Measurements from ENCODE around the gene SCAPER.
A peak's percentile ranks its signal among the peaks of the same experiment; 100 is the strongest.
"Not testable (repeated sequence)": the region's sequence is repeated elsewhere in the genome, so short reads cannot be mapped to it uniquely, and the experiment has no call there.

SCAPER gene

DNA sequence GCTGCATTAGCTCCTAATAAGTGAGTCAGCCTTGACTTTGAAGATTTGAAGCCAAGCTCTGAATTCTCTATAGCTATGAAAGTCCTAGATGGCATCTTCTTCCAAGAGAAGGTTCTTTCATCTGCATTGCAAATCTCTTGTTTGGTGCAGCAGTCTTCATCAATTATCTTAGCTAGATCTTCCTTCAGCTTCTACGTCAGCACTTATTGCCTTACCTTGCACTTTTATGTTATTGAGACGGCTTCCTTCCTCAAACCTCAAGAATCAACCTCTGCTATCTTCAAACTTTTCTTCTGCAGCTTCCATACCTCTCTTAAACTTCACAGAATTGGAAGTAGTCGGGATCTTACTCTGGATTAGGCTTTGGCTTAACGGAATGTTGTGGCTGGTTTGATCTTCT is 167.6 kb downstream of the SCAPER start:
- no peak overlapping the region for H3K4me3 ChIP-seq (ENCODE audit: low read depth, low read length)
- CTCF ChIA-PET = no interaction called here
- no peak for DNase-seq (ENCODE audit: low read depth, low spot score)
- POLR2A ChIA-PET = no interaction called here
- TF ChIP-seq, protein P1, sequence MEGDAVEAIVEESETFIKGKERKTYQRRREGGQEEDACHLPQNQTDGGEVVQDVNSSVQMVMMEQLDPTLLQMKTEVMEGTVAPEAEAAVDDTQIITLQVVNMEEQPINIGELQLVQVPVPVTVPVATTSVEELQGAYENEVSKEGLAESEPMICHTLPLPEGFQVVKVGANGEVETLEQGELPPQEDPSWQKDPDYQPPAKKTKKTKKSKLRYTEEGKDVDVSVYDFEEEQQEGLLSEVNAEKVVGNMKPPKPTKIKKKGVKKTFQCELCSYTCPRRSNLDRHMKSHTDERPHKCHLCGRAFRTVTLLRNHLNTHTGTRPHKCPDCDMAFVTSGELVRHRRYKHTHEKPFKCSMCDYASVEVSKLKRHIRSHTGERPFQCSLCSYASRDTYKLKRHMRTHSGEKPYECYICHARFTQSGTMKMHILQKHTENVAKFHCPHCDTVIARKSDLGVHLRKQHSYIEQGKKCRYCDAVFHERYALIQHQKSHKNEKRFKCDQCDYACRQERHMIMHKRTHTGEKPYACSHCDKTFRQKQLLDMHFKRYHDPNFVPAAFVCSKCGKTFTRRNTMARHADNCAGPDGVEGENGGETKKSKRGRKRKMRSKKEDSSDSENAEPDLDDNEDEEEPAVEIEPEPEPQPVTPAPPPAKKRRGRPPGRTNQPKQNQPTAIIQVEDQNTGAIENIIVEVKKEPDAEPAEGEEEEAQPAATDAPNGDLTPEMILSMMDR (IDR thresholded peaks at IDR 0.05; ENCODE audit: insufficient read depth, low read length, missing control alignments) = no peak

GRCh38 chr15:76732321-76732720 is 172.8 kb downstream of the SCAPER start:
- POLR2A ChIA-PET; CTCF ChIA-PET; H3K4me3 ChIP-seq (ENCODE audit: low read depth, low read length); DNase-seq (ENCODE audit: low read depth, low spot score): not testable (repeated sequence)

GRCh38 chr15:76730262-76730661 is 174.9 kb downstream of the SCAPER start:
- TF ChIP-seq, protein P1 (IDR thresholded peaks at IDR 0.05; ENCODE audit: insufficient read depth, low read length, missing control alignments) = no peak
- POLR2A ChIA-PET = interaction anchor here (0.6 kb wide), 1 partner anchor 1707 kb away, joined by 3 read pairs; the partner anchor contains the start of gene IREB2

DNA sequence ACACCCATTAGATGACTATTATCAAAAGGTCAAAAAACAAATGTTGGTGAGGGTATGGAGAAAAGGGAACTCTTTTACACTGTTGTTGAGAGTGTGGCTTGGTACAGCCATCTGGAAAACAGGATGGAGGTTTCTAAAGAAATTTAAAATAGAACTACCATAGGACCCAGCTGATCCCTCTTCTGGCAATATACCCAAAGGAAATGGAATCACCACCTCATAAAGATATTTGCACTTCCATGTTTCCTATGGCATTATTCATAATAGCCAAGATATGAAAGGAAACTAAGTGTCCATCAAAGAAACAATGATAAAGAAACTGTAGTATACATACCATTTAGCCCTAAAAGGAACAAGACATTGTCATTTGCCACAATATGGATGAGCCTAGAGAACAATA is 186.3 kb downstream of the SCAPER start:
- CTCF ChIA-PET = no interaction called here
- TF ChIP-seq, protein P1 (IDR thresholded peaks at IDR 0.05; ENCODE audit: insufficient read depth, low read length, missing control alignments) = no peak
- POLR2A ChIA-PET = no interaction called here
- no peak overlapping the region for H3K4me3 ChIP-seq (ENCODE audit: low read depth, low read length)
- DNase-seq (ENCODE audit: low read depth, low spot score) = no peak

More at GRCh38 chr15:76730262-76730661, 174.9 kb downstream of the SCAPER start:
- peak; percentile 5 for DNase-seq (ENCODE audit: low read depth, low spot score)
- no peak overlapping the region for H3K4me3 ChIP-seq (ENCODE audit: low read depth, low read length)
- CTCF ChIA-PET = interaction anchor here (1.0 kb wide), 1 partner anchor 30 kb away, joined by 4 read pairs; no protein-coding TSS in a partner anchor

GRCh38 chr15:76714950-76715349 is 190.2 kb downstream of the SCAPER start:
- POLR2A ChIA-PET = interaction anchor here (0.6 kb wide), 1 partner anchor 305 kb away, joined by 3 read pairs; no protein-coding TSS in a partner anchor
- no peak overlapping the region for H3K4me3 ChIP-seq (ENCODE audit: low read depth, low read length)
- CTCF ChIA-PET = no interaction called here
- TF ChIP-seq, protein P1 (IDR thresholded peaks at IDR 0.05; ENCODE audit: insufficient read depth, low read length, missing control alignments) = no peak
- no peak for DNase-seq (ENCODE audit: low read depth, low spot score)

GRCh38 chr15:76711351-76711827 is 193.8 kb downstream of the SCAPER start:
- ChIA-PET CTCF (no interaction called here), POLR2A (no interaction called here)
- TF ChIP-seq, protein P1 (IDR thresholded peaks at IDR 0.05; ENCODE audit: insufficient read depth, low read length, missing control alignments) = no peak
- no peak for DNase-seq (ENCODE audit: low read depth, low spot score)
- no peak overlapping the region for H3K4me3 ChIP-seq (ENCODE audit: low read depth, low read length)

GRCh38 chr15:76704032-76704431 is 201.1 kb downstream of the SCAPER start:
- DNase-seq (ENCODE audit: low read depth, low spot score); CTCF ChIA-PET; POLR2A ChIA-PET; H3K4me3 ChIP-seq (ENCODE audit: low read depth, low read length): not testable (repeated sequence)
